HG02852 (cell line): ENCODE results near the gene THAP7.

Experiments
- ATAC-seq: cut with Tn5 transposase; IDR thresholded peaks from one replicate; pipeline ENCODE4 v1.9.1; 2021; ENCODE audit warnings: mild to moderate bottlenecking, moderate library complexity; ENCODE audit not compliant: unreplicated experiment

The THAP7 gene

DNA sequence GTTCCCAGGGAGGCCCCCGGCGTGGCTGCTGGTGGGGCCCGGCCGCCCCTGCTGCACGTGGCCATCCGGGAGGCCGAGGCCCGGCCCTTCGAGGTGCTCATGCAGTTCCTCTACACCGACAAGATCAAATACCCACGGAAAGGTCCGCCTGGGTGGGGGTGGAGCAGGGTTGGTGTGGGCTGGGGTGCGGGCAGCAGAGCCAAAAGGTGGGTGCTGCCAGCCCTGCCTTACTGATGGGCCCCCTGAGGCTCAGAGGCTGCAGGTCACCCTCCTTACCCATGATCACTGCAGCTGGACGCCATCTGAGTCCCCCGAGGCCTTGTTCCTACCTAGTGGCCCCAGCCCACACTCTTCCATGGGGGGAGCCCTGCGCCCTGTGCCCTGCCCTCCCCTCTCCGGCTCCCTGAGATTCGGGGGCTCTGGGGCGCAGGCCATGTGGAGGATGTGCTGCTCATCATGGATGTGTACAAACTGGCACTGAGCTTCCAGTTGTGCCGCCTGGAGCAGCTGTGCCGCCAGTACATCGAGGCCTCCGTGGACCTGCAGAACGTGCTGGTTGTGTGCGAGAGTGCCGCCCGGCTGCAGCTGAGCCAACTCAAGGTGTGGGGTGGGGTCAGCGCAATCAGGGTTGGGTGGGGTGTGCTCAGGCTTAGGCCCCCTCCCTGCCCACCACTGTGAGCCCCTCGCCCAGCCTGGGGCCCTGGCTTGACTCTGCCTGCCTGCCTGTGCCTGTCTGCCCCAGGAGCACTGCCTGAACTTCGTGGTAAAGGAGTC is 7.6 kb downstream of the THAP7 start:
- ATAC-seq, result no peak

DNA sequence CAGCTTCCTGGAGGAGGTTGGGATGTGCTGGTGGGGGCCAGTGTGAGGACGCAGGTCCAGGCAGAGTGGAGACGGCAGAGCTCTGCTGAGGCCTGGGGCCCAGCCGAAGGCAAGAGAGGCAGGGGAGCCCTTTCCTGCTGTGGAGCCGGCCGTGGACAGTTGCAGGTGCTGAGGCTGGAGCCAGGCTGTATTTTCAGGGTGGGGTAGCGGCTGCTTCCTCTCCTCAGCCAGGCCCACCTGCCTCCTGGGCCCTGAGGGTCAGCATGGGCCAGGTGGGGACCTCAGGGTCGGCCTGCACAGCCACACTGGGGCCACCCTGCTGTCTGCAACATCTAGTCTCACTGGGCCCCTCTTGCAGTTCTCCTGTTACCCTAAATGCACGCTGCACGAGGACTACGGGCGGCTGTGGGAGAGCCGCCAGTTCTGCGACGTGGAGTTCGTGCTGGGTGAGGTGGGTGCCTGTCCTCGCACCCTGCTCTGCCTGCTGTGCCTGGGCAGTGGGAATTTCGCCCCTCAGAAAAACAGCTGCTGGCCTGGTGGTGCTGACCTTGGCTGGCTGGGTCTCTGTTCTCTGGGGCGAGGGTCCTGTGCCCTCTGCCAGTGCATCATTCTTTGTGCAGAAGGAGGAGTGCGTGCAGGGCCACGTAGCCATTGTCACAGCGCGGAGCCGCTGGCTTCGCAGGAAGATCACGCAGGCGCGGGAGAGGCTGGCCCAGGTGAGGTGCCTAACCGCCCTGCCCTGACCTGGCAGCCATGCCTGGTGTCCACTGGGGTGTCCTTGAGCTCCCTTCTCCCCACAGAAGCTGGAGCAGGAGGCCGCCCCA is 8.4 kb downstream of the THAP7 start:
- ATAC-seq, result no peak

DNA sequence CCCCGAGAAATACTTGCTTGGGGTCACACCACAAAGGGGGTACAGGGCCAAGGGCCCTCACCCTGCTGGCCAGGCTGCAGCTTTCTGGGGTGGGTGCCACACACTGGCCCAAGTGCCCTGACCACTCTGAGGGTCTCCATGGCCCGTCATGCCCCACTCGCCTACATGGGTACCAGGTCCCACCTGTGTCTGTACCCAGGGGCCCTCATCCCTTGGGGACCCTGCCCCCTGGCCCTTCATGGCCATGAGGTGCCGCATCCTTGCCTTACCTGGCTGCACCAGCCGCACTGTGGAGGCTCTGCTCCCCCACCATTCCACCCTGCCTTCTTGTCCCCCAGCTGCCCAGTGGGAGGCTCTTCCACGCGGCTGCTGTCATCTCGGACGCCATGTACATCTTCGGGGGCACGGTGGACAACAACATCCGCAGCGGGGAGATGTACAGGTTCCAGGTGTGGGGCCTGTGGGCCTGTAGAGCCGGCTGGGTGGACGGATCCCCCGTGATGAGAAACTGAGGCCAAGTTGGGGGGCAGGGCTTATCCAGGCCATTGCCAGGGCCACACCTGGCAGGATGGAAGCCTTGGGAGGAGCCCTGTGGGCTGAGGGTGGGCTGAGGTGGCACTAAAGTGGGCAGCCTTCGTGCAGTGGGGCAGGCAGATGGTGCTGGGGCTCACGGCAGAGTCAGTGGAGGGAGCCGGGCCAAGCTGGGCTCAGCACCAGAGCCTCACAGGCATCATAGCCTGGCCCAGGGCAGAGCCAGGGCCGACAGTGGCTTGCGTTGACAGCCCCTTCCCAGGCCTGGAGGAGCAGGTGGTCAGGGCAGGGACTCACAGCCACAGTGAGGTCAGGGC is 9.2 kb downstream of the THAP7 start:
- ATAC-seq, result no peak

DNA sequence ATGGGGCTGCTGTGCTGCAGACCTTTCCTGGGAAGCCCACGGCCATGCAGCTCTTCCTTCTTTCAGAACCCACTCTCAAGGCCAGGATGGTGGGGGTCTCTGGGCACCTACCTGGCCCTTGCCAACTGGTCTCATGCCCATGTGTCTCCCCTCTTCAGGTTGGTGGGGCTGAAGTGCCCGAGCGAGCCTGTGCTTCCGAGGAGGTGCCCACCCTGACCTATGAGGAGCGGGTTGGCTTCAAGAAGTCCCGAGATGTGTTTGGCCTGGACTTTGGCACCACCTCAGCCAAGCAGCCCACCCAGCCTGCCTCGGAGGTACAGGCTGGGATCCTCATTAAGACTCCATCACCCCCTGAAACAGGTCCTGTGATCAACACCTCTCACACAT is 9.9 kb downstream of the THAP7 start:
- no peak for ATAC-seq

DNA sequence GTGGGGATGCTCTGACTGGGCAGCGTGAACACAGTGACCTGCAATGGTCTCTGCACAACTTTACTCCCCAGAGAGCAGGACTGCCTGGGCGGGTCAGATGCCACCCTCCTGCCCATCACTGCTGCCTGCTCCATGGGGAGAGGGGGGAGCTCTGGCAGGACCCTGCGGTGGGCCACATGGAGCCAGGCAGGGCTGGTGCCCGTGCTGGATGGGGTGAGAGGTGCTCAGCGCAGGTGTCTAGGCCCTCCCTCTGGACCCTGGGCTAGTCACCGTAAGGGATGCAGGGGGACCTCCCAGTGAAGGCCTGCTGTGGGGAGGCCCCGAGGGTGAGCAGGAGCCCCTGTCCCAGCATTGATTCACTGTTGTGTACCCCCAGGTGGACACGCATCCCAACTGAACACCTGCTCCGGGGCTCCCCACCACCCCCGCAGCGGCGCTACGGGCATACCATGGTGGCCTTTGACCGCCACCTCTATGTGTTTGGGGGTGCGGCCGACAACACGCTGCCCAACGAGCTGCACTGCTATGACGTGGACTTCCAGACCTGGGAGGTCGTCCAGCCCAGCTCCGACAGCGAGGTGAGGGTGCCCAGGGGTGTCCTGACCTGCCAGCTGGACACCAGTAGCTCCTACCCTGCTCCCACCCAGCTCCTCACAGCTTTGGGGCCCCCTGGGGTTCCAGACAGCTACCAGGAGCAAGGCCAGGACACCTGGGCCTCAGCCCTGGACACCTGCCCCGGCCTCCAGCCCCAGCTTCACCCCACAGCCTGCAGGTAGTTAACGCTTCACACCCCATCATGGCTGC is 10.5 kb downstream of the THAP7 start:
- ATAC-seq, result no peak

DNA sequence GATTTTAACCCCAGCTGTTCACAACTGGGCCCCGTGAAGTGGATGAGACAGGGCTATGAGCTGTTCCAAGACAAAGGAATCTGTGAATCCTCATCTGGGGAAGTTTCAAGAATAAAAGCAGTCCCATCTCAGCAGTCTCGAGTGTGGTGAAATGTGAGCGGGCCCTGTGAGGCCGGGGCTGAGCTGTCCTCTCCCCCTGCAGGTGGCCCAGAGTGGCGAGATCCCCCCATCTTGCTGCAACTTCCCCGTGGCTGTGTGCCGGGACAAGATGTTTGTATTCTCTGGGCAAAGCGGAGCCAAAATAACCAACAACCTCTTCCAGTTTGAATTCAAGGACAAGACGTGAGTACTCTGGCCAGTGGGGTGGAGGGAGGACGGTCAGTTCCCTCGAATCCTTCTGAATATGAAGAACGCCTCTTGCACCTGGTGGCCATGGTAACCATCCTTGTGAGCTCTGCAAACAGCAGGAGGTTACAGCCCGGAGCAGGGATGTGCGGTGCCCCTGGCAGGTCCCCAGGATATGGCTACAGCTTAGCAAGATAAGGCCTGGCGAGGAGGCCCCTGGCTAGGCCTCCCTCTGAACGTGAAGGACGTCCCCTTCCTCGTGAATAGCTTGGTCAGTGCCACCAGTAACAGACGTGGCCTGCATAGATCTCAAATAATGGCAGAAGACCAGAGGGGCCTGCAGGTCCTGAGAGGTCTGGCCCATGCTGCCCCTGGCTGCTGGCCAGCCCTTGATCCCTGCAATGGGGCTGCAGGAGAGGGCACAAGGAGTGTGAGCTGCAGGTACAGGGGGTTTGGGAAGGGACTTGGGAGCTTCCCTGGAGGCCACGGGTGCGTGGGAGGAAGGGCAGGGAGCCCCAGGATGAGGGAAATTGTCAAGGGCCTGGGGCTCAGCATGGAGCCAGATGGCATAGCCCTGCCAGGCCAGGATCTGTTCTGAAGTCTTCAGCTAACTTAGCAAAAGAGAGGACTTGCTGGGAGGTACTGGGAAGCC is 11.4 kb downstream of the THAP7 start:
- ATAC-seq, result no peak

DNA sequence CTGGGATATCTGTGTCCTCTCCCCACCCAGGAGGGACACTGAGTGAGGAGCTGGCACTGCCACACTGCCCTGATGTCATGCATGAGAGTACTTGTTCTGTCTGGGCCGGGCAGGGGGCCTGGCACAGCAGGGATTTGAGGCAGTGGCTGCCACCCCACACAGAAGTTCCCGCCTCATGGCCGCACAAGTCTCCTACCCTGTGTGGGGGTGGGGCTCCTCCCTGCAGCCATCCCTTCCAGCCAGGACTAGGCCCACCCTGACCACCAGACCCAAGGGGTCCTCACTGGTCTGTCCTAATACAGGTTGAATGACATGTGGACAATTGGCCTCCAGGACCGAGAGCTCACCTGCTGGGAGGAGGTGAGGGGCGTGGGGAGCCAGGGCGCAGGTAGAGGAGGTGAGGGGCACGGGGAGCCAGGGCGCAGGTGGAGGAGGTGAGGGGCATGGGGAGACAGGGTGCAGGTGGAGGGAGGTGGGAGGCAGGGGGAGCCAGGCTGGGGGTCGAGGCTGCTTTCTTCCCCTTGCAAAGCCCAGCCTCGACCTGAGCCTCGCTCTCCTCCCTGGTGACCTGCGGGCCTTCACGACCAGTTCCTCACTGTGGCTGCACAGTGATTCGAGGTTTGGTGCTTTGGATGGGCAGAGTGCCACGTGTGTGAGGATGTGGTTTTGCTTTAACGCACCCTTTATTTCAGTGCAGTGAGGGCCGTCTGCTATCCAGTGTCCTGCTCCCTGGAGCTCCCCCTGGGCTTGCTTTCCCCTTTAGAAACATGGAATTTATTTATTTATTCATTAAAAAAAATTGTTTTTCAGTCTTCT is 12.4 kb downstream of the THAP7 start:
- ATAC-seq, result no peak

DNA sequence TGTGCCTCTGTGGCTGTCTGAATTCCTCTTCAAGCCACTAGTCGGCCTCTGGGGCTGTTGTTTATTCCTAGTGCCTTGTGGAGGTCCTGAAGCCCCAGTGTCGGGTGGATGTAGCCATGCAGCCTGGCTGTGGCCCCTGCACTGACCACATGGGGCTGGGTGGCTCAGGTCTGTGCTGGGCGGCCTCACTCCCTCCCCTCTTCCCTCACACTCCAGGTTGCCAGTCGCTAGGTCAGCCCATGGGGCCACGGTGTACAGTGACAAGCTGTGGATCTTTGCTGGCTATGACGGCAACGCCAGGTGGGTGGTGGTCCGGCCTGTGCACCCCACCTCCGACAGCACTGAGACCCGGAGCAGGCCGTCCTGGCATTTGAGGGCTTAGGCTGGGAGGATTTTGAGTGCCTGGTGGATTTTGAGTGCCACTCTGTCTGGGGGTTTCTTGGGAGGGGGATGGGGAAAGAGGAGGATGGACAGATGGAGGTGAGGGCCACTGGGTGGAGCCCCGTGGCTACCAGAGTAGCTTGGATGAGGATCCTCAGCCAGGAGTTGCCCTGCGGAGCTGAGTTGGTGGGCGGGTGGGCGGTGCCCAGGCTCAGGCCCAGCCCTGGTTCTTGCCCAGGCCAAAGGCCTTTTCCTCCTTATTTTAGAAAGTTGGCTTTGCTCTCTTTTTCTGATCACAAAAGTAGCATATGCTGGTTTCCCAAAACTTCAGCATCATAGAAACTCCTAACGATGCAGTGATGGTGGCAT is 13.2 kb downstream of the THAP7 start:
- no peak for ATAC-seq

DNA sequence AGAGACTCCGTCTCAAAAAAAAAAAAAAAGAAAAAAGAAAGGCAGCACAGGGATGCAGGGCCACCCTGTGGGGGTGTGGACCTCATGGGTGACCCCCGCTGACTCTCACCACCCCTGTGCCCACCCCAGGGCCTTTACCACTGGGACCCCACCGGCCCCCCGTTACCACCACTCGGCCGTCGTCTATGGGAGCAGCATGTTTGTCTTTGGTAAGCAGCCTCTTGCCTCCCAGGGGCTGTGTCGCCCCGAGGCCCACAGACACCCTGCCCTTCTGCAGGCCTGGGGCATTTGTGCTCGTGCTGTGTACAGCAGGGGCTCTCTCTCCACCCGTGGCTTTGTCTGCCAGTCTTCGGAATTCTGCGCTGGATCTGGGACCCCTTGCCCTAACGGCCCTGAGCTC is 14.5 kb downstream of the THAP7 start:
- no peak for ATAC-seq

DNA sequence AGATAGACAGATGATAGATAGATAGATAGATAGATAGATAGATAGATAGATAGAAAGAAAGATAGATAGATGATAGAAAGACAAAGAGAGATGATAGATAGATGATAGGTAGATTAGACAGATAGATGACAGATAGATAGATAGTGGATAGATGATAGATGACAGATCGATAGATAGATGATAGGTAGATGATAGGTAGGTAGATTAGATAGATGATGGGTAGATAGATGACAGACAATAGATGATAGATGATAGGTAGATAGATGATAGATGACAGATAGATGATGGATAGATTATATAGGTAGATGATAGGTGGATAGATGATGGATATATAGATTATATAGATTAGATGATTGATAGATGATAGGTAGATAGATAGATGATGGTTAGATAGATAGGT is 15.6 kb downstream of the THAP7 start:
- no peak for ATAC-seq

DNA sequence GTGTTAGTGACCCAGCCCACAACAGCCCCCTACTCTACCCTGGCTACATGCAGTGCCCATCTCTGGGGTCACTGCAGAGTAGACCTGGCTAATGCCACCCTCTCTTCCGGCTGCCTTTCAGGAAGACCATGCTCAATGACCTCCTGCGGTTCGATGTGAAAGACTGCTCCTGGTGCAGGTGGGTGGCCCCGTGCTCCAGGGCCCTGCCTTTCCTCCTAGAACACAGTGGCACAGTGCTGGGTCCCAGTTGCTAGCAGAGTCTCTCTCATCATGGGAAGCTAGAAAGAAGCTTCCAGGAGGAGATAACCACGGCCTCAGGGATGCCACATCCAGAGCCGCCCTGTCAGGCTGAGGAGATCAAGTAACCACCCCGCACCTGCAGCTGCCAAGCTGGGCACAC is 16.2 kb downstream of the THAP7 start:
- no peak for ATAC-seq

DNA sequence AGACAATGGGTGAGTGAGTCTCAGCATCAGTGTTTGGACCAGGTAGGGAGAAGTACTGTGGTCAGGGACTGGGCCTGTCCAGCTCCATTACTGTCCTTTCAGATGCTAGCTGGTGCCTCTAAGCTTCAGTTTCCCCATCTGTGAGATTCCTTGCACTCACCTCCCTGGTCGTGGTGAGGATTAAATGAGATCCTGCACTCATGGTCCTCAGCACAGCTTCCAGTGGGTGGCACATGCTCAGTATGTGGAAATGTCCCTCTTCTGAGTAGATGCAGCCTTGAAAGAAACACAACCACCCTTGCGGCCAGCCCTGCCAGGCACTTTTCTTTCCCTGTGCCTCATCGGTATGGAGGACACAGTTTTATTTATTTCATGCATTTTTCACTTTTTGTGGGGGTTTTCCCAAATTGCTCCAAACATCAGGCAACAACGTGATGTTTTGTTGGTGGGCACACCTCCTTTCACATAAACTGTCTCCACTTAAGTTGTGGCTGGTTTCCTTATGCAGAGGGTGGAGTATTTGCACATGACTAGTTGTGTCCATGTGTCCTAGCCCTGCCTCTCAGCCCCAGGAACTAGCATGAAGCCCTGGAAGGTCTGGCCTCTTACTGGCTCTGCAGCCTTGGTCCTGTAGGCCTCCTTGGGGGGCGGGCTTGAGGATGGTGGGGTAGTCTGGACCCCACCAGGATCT is 18.7 kb downstream of the THAP7 start:
- no peak for ATAC-seq

DNA sequence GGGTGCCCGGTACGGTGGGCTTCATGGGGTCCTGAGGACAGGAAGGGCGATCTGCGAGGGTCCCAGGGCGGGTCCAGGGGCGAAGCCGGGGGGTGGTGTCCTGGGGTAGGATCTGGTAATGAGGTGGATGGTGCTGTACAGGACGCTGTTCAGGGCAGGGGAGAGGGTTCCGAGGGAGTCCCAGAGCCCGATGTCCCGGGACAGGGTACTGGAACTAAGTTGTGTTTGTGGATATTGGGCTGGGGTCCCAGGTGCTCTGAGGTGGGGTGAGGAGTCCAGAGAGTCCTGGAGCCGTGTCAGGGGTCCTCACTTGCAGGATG is 19.4 kb downstream of the THAP7 start:
- ATAC-seq, result no peak

DNA sequence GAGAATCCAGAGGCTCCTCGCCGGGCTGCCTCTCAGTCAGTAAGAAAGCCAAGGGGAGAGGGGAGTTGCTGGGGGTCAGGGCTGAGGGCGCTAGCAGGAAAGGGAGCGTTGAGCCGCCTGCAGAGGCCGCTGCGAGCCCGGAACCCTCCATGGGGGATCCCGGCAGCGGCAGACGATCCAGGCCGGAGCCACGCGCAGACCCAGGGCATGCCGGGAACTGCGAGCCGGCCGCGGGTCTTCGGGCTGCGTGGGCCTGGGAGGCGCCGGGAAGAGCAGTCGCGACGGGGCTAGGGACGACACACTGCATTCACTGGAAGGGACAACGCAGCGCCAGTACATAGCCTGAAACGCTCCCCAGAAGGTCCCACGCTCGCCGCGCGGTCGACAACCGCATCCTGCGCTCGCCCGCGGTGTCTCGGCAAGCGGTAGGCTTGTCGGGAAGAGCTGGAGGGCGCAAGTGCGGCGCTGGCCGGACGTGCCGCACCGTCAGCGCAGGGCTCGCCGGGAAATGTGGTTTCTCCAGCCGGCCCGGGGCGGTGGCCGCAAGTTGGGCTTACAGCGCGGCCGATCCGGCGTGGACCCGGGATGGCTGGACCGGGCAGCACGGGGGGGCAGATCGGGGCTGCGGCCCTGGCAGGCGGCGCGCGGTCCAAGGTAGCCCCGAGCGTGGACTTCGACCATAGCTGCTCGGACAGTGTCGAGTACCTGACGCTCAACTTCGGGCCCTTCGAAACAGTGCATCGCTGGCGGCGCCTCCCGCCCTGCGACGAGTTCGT is 19.9 kb downstream of the THAP7 start, which contains the start of gene LZTR1:
Gene LZTR1, plus strand, starts transcription at position 511 of the 776 bp plus-strand sequence. Its CDS starts 75 bp downstream, at position 586.
- ATAC-seq, result peak; percentile 83

DNA sequence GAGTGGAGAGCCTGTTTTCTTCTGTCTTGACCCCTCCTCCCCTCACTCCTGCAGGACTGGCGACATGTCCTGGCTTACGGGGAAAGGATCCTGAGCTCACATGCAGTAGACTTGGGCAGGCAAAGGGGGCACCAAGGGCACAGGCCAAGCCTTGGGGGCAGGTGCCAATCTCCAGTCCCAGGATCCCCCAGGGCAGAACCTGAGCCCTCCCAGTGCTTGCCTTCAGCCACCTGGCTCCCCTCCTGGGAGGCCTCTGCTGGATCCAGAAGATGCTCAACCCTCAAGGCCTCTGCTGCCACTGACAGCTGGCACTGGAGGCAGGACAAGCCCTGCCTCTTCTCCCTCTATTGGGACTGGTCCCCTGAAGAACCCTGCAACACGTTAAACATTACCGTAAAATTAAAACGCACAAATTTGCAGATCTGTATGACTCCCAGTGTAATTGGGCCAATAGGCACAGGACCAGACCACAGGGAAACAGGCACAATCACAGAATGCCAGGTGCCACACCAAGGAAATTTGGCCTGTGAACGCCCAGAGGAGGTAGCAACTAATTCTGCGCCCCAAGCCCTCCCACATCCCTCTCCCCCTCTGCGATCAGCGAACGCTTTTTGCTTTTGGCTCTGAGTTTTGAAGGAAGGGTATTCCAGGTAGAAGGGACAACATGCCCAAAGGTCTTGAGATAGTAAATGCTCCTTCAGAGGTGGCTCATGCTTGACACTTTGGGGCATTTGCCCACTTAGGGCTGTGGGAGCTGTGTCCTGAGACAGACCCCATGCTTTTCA is 20.8 kb downstream of the THAP7 start:
- ATAC-seq, result no peak

DNA sequence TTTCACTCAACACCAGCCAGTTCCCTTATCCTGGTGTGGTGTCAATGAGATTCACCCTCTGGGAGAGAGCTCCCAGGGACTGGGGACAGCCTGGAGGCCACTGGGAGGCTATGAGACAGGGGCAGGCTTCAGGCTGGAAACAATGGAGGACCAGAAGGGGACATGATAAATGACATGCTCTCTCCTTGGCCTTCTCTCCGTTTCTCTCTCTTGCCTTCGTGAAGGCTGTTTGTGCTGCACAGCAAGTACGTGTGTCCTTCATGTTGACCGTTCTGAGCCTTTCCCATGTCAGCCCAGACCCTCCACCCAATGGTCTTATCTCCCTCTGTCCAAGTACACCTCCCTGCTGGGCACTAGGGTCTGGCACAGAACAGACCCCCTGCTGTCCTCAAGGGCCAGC is 21.4 kb downstream of the THAP7 start:
- ATAC-seq, result no peak
